GM18502 (cell line): Measurements from ENCODE around the gene SEMA4A.
"Not testable (repeated sequence)": the region's sequence is repeated elsewhere in the genome, so short reads cannot be mapped to it uniquely, and the experiment has no call there.

Source experiments
- ATAC-seq: cut with Tn5 transposase; IDR thresholded peaks from one replicate; pipeline ENCODE4 v1.9.1; 2021; ENCODE audit warnings: mild to moderate bottlenecking; ENCODE audit not compliant: unreplicated experiment, poor library complexity

Gene SEMA4A

GRCh38 chr1:156190265-156190664 is 36.9 kb downstream of the SEMA4A start:
- ATAC-seq: not testable (repeated sequence)

- no peak for ATAC-seq
These were observed 38.0 kb downstream of the SEMA4A start for GRCh38 chr1:156191292-156191964.

DNA sequence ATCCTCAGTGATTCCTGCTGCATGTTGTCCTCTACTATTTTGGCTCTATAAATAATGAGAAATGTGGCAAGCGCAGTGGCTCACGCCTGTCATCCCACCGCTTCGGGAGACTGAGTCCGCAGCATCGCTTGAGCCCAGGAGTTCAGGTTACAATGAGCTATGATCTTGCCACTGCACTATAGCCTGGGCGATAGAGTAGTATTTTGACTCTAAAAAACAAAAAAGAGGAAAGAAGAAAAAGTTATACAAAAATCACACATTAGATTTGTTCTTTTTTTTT is 39.8 kb downstream of the SEMA4A start:
- no peak for ATAC-seq

GRCh38 chr1:156193488-156194299 is 40.3 kb downstream of the SEMA4A start, which contains the start of gene SLC25A44:
Gene SLC25A44, plus strand, starts transcription at chr1:156194104. Its CDS starts 5,744 bp downstream, at chr1:156199848.
- peak; percentile 93 for ATAC-seq

GRCh38 chr1:156194300-156194652 is 40.9 kb downstream of the SEMA4A start:
- peak; percentile 14 for ATAC-seq

DNA sequence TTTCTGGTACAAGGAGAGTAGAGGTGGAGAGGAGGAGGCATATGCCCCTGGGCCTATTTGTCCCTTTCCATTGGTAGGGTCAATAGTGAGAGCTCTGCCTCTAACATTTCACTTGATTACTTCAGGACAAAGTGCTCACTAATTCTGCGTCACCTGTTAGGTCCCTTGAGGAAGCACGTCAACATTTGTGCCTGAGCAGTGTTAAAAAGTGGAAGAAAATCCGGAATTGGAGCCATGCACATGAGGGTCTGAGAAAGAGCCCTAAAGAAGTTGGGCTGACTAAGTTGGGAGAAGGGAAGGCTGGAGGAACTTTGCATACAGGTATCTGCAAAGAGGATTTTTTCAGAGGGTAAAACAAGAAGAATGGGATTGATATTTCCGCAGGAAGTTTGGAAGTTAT is 42.5 kb downstream of the SEMA4A start:
- no peak for ATAC-seq

DNA sequence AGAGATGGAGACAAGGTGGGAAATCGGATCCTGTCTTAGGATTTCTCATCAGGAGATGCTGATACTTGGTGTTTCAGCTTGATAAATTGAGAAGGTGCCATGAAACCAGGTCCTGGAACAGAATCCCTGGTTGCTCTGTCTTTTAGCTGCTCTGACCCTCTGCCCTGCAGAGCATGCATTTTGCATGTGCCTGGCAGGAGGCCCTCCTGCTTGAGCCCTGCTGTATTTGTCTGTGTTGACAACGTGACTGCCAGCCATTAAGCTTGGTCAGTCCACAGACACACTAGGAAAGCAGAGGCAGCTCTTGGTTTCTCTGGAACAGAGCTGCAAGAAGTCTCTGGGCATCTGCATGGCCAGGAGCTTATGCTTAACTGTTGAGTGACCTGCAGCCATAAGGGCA is 43.1 kb downstream of the SEMA4A start:
- ATAC-seq: no peak

- no peak for ATAC-seq
These were observed 45.5 kb downstream of the SEMA4A start for GRCh38 chr1:156198831-156199349.

DNA sequence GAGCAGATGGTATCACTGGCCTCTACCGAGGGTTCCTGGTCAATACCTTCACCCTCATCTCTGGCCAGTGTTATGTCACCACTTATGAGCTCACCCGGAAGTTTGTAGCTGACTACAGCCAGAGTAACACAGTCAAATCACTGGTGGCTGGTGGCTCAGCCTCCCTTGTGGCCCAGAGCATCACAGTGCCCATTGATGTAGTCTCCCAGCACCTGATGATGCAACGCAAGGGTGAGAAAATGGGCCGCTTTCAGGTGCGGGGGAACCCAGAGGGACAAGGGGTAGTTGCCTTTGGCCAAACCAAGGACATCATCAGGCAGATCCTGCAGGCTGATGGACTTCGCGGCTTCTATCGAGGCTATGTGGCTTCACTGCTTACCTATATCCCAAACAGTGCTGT is 46.7 kb downstream of the SEMA4A start:
- ATAC-seq: no peak

GRCh38 chr1:156203331-156203730 is 49.9 kb downstream of the SEMA4A start:
- no peak for ATAC-seq

- ATAC-seq: no peak
These were observed 51.3 kb downstream of the SEMA4A start for GRCh38 chr1:156204686-156205085.

DNA sequence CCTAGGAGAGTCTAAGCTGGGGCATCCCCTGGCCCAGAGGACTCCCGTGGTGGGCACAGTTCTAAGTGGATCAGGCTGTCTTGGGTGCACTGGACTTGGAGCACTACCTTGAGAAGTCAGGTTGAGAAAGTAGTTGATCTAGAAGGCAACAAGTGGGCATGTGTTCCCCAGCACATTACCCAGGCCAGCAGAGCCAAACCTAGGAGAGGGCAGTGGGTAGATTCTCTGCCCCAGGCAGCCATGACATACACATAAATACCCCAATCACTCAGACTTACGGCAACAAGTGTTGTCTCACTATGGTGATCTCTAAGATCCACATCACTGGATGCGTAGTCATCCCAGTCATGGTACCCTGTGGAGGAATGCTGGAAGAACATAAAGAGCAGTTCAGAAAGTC is 57.9 kb downstream of the SEMA4A start:
- no peak for ATAC-seq

GRCh38 chr1:156212130-156212529 is 58.7 kb downstream of the SEMA4A start:
- no peak for ATAC-seq

GRCh38 chr1:156212833-156213643 is 59.7 kb downstream of the SEMA4A start, which contains the start of gene PMF1:
Gene PMF1, plus strand, starts transcription at chr1:156213007. Its CDS starts 9 bp downstream, at chr1:156213016.
- ATAC-seq: peak; percentile 86

DNA sequence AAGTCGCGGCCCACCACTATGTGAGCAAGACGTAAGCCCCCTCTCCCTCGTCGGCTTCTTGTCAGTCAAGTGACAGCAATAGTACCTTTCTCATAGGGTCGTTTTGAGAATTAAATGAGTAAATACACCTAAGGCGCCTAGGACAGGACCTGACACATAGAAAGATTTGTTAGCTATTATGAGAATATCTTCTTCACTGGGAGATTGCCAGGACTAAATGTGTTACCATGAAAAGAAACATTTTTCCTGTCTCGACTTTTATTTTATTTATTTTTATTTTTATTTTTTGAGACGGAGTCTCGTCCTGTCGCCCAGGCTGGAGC is 60.2 kb downstream of the SEMA4A start:
- no peak for ATAC-seq

DNA sequence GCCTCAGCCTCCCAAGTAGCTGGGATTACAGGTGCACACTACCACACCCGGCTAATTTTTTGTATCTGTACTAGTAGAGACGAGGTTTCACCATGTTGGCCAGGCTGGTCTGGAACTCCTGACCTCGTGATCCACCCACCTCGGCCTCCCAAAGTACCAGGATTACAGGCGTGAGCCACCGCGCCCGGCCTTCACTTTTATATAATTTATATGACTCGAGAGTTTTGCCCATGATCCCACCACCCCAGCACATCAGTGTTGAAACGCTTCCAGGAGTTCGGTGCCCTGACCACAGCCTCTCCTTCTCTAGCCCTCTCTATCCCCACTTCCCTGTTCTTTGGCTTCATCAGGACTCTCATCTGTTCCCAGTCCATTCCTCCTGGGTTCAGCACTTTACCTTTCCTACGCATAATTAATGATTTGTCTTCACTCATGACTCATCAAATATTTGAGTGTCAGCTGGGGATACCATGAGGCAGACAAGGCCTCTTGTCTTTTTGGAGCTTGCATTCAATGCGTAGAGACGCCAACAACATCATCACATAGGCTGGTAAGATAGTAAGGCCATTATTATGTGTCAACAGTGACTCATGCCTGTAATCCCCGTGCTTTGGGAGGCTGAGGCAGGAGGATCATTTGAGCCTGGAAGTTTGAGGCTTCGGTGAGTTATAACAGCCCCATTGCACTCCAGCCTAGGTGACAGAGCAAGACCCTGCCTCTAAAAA is 60.8 kb downstream of the SEMA4A start:
- no peak for ATAC-seq

GRCh38 chr1:156216361-156217086 is 63.1 kb downstream of the SEMA4A start:
- ATAC-seq: not testable (repeated sequence)

- ATAC-seq: no peak
These were observed 64.5 kb downstream of the SEMA4A start for GRCh38 chr1:156217871-156218270.

GRCh38 chr1:156220226-156220625 is 66.8 kb downstream of the SEMA4A start:
- ATAC-seq: no peak
